WTC11 (cell line): ENCODE results near the gene PGAM5. TPM values are rescaled to one million over a fixed set of nuclear protein-coding genes. Genes with fewer than 3 reads are reported as not detected.

Source experiments
- ATAC-seq: fragments of 200-7000 bp; cut with Tn5 transposase; 2 replicates; pipeline ENCODE4 v1.10.0; 2021; ENCODE audit warnings: mild to moderate bottlenecking, moderate library complexity
- CTCF ChIA-PET: fragments of 300-600 bp; sonication (Branson Sonifier 250); formaldehyde crosslinking; loops from one replicate; lab custom pipeline; 2021; ENCODE audit warnings: antibody characterized with exemption; lab: Charles Lee
- POLR2A ChIA-PET: fragments of 350-600 bp; sonication (Branson Sonifier 250); formaldehyde crosslinking; loops from one replicate; lab custom pipeline; 2021; ENCODE audit warnings: antibody characterized with exemption; lab: Charles Lee
- DNase-seq: peaks from one replicate; pipeline ENCODE4 v3.0.0; 2021; ENCODE audit warnings: low spot score
- H3K27ac Mint-ChIP-seq: 2 replicates; pipeline ENCODE4 v1.8.0; 2021; ENCODE audit warnings: mixed read lengths
- H3K27me3 Mint-ChIP-seq: 2 replicates; pipeline ENCODE4 v1.8.0; 2021; ENCODE audit warnings: low read depth, mild to moderate bottlenecking, moderate library complexity, mixed read lengths
- H3K36me3 Mint-ChIP-seq: 2 replicates; pipeline ENCODE4 v1.8.0; 2021; ENCODE audit warnings: mixed read lengths
- H3K4me1 Mint-ChIP-seq: 2 replicates; pipeline ENCODE4 v1.8.0; 2022; ENCODE audit warnings: mixed read lengths
- H3K4me3 Mint-ChIP-seq: 2 replicates; pipeline ENCODE4 v1.8.0; 2021; ENCODE audit warnings: mild to moderate bottlenecking, moderate library complexity, mixed read lengths
- H3K9me3 Mint-ChIP-seq: 2 replicates; pipeline ENCODE4 v1.8.0; 2021; ENCODE audit warnings: mixed read lengths
- ATF6 ChIP-seq: sonication (generic); formaldehyde crosslinking; IDR thresholded peaks from 2 replicates; pipeline ENCODE4 v1.8.1; 2023; ENCODE audit warnings: mild to moderate bottlenecking, missing genetic modification reagents
- CBFB ChIP-seq: sonication (generic); formaldehyde crosslinking; IDR thresholded peaks from 2 replicates; pipeline ENCODE4 v1.8.1; 2022; ENCODE audit warnings: mild to moderate bottlenecking, low read depth, missing genetic modification reagents
- E2F4 ChIP-seq: sonication (generic); formaldehyde crosslinking; IDR thresholded peaks from 2 replicates; pipeline ENCODE4 v1.8.1; 2022; ENCODE audit warnings: low read depth, mild to moderate bottlenecking, moderate library complexity, missing genetic modification reagents, borderline replicate concordance
- ELF4 ChIP-seq: sonication (generic); formaldehyde crosslinking; IDR thresholded peaks from 2 replicates; pipeline ENCODE4 v1.8.1; 2022; ENCODE audit warnings: low read depth, mild to moderate bottlenecking, moderate library complexity, missing genetic modification reagents
- ERG ChIP-seq: fragments of 250-450 bp; sonication (Bioruptor Pico); IDR thresholded peaks from 2 replicates; pipeline ENCODE4 v1.8.0; 2021; ENCODE audit warnings: mild to moderate bottlenecking
- GABPB1 ChIP-seq: sonication (generic); formaldehyde crosslinking; IDR thresholded peaks from 2 replicates; pipeline ENCODE4 v1.8.1; 2023; ENCODE audit warnings: mild to moderate bottlenecking, missing genetic modification reagents
- KAT7 ChIP-seq: sonication (generic); formaldehyde crosslinking; IDR thresholded peaks from 2 replicates; pipeline ENCODE4 v1.8.1; 2023; ENCODE audit warnings: missing genetic modification reagents, mild to moderate bottlenecking, borderline replicate concordance
- NR1H2 ChIP-seq: sonication (generic); formaldehyde crosslinking; IDR thresholded peaks from 2 replicates; pipeline ENCODE4 v1.9.0; 2021; ENCODE audit warnings: mild to moderate bottlenecking, moderate library complexity, missing genetic modification reagents
- PRDM15 ChIP-seq: sonication (generic); formaldehyde crosslinking; IDR thresholded peaks from 2 replicates; pipeline ENCODE4 v1.8.0; 2022; ENCODE audit warnings: missing genetic modification reagents
- PRRX2 ChIP-seq: fragments of 250-450 bp; sonication (Bioruptor Pico); IDR thresholded peaks from 2 replicates; pipeline ENCODE4 v1.8.0; 2021; ENCODE audit warnings: mild to moderate bottlenecking
- RELA ChIP-seq: sonication (generic); formaldehyde crosslinking; IDR thresholded peaks from 2 replicates; pipeline ENCODE4 v1.8.1; 2022; ENCODE audit warnings: missing genetic modification reagents, mild to moderate bottlenecking, borderline replicate concordance
- RORB ChIP-seq: fragments of 250-450 bp; sonication (Bioruptor Pico); IDR thresholded peaks from 2 replicates; pipeline ENCODE4 v1.9.0; 2021; ENCODE audit warnings: mild to moderate bottlenecking
- SMAD3 ChIP-seq: sonication (generic); formaldehyde crosslinking; IDR thresholded peaks from 2 replicates; pipeline ENCODE4 v1.8.0; 2022; ENCODE audit warnings: missing genetic modification reagents, mild to moderate bottlenecking, borderline replicate concordance
- SOX15 ChIP-seq: fragments of 250-450 bp; sonication (Bioruptor Pico); IDR thresholded peaks from 2 replicates; pipeline ENCODE4 v1.9.0; 2021; ENCODE audit warnings: mild to moderate bottlenecking
- STAT6 ChIP-seq: sonication (generic); formaldehyde crosslinking; conservative IDR thresholded peaks from 2 replicates; pipeline ENCODE4 v1.8.1; 2023; ENCODE audit warnings: mild to moderate bottlenecking, low read depth, missing genetic modification reagents, moderate library complexity
- TEAD1 ChIP-seq: sonication (generic); formaldehyde crosslinking; IDR thresholded peaks from 2 replicates; pipeline ENCODE4 v1.8.0; 2022; ENCODE audit warnings: mild to moderate bottlenecking, missing genetic modification reagents
- USF1 ChIP-seq: sonication (generic); formaldehyde crosslinking; IDR thresholded peaks from 2 replicates; pipeline ENCODE4 v1.8.0; 2022; ENCODE audit warnings: mild to moderate bottlenecking, missing genetic modification reagents
- ZNF121 ChIP-seq: sonication (generic); formaldehyde crosslinking; IDR thresholded peaks from 2 replicates; pipeline ENCODE4 v1.8.0; 2023; ENCODE audit warnings: missing genetic modification reagents
- ZNF512 ChIP-seq: sonication (generic); formaldehyde crosslinking; IDR thresholded peaks from 2 replicates; pipeline ENCODE4 v1.8.1; 2022; ENCODE audit warnings: missing genetic modification reagents, borderline replicate concordance
- ZSCAN18 ChIP-seq: fragments of 250-450 bp; sonication (Bioruptor Pico); IDR thresholded peaks from 2 replicates; pipeline ENCODE4 v2.1.2; 2022; ENCODE audit warnings: mild to moderate bottlenecking, moderate library complexity
- total RNA-seq: library from RNA; stranded (reverse); gene quantifications from 3 replicates; pipeline ENCODE4 v1.2.3, GENCODE V29; 2021

Gene PGAM5
- total RNA-seq, 1 experiment from 2014 or later: 89.7 TPM

GRCh38 chr12:132700212-132700822 lies 10.3 kb upstream of the PGAM5 start (continued):
- TF ChIP-seq NR1H2 (CRISPR knock-in tag): no peak
- no peak for TF ChIP-seq STAT6 (CRISPR knock-in tag)
- no peak for TF ChIP-seq ERG
- TF ChIP-seq SOX15 (CRISPR knock-in tag): no peak
- no peak for TF ChIP-seq ATF6 (CRISPR knock-in tag)
- no peak for TF ChIP-seq SMAD3 (CRISPR knock-in tag)
- TF ChIP-seq ELF4 (CRISPR knock-in tag): no peak
- TF ChIP-seq PRRX2 (CRISPR knock-in tag): no peak
- TF ChIP-seq CBFB (CRISPR knock-in tag): no peak
- TF ChIP-seq PRDM15 (CRISPR knock-in tag): no peak

- POLR2A ChIA-PET: no interaction called here
Measured at GRCh38 chr12:132702640-132703039, 8.0 kb upstream of the PGAM5 start.

More at GRCh38 chr12:132702640-132703039, 8.0 kb upstream of the PGAM5 start:
- TF ChIP-seq GABPB1 (CRISPR knock-in tag) (no peak), RORB (CRISPR knock-in tag) (no peak), USF1 (CRISPR knock-in tag) (no peak), E2F4 (CRISPR knock-in tag) (no peak), ZSCAN18 (CRISPR knock-in tag) (no peak), RELA (CRISPR knock-in tag) (no peak), ZNF512 (no peak), ZNF121 (CRISPR knock-in tag) (no peak), TEAD1 (CRISPR knock-in tag) (no peak), KAT7 (CRISPR knock-in tag) (no peak)
- Mint-ChIP-seq H3K27me3 (no peaks in the 10 kb centered on the region), H3K4me1 (peaks cover 10% of the 10 kb centered on the region; the same call in 1 of the 2 replicates), H3K4me3 (no peak overlapping the region), H3K9me3 (peaks cover 4% of the 10 kb centered on the region), H3K36me3 (peaks cover 13% of the 10 kb centered on the region), H3K27ac (no peak overlapping the region; the same call in 1 of the 2 replicates)
- peak; percentile 25 for DNase-seq
- CTCF ChIA-PET: no interaction called here
- peak; percentile 68 for ATAC-seq
